AG09319 (cell line): ENCODE results near the gene TCF19.

Experiments
- DNase-seq: peaks from one replicate; pipeline ENCODE4 v3.0.0-alpha.2; 2010; ENCODE audit warnings: low read depth; ENCODE audit errors: extremely low read depth
- TF ChIP-seq, protein P1 (sequence below): IDR thresholded peaks from 2 replicates; pipeline ENCODE4 v1.5.1; 2011; ENCODE audit warnings: low read depth, mild to moderate bottlenecking, inconsistent platforms, low read length, moderate library complexity

Gene TCF19

DNA sequence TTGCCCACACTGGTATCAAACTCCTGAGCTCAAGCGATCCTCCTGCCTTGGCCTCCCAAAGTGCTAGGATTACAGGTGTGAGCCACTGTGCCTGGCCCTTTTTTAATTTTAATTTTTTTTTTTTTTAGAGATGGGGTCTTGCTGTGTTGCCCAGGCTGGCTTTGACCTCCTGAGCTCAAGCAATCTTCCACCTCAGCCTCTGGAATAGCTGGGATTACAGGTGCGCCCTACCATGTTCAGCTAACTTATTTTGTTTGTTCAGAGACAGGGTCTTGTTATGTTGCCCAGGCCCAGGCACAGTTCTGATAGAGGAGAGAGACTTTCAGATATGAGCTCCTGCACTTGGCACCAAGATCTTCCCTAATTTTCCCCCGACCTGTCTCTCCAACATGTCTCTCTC lies 27.6 kb upstream of the TCF19 start:
- DNase-seq, result no peak
- TF ChIP-seq, protein P1, sequence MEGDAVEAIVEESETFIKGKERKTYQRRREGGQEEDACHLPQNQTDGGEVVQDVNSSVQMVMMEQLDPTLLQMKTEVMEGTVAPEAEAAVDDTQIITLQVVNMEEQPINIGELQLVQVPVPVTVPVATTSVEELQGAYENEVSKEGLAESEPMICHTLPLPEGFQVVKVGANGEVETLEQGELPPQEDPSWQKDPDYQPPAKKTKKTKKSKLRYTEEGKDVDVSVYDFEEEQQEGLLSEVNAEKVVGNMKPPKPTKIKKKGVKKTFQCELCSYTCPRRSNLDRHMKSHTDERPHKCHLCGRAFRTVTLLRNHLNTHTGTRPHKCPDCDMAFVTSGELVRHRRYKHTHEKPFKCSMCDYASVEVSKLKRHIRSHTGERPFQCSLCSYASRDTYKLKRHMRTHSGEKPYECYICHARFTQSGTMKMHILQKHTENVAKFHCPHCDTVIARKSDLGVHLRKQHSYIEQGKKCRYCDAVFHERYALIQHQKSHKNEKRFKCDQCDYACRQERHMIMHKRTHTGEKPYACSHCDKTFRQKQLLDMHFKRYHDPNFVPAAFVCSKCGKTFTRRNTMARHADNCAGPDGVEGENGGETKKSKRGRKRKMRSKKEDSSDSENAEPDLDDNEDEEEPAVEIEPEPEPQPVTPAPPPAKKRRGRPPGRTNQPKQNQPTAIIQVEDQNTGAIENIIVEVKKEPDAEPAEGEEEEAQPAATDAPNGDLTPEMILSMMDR, result no peak

DNA sequence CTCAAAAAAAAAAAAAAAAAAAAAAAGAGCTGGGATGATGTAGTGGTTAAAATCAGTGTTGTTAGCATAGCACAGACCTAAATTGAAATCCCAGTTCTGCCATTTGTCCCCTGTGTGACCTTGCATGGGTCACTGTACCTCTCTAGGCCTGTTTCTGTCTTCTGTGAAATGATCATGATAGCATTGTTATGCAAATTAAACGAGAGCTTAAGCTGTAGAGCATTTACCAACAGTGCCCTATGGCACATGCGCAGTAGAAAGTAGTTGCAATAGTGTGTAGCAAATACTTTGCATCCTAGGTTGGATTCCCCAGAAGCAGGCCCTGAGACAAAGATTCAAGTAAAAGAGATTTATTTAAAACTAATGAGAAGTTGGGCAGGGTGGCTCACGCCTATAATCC lies 26.8 kb upstream of the TCF19 start:
- TF ChIP-seq, protein P1, result no peak
- no peak for DNase-seq

DNA sequence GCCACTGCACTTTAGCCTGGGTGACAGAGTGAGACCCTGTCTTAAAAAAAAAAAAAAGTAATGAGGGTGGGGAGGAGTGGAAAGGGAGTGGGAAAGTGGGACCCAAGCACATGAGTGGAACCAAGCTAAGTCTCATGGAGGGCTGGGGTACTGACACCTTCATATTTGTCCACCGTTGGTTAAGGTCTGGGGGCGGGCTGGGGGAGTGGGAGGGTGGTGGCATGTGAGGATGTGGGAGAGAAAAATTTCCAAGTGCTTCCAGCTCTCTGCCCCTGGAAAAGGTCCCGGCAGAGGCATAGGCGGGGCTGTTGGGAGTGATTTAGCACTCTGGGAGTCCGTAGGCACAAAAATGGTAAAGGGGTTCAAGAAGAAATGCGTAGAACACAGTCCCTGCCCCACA lies 25.6 kb upstream of the TCF19 start:
- no peak for DNase-seq
- TF ChIP-seq, protein P1, result no peak

DNA sequence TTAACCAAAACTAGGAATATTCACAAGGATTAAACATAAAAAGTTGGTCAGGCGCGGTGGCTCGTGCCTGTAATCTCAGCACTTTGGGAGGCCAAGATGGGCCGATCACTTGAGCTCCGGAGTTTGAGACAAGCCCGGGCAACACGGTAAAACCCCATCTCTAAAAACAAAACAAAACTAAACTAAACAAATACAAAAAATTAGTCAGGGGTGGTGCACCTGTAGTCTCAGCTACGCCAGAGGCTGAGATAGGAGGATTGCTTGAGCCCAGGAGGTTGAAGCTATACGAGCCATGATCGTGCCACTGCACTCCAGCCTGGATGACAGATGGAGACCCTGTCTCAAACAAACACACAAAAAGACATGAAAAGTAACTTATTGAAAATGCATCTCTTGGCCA lies 22.7 kb upstream of the TCF19 start:
- no peak for DNase-seq
- TF ChIP-seq, protein P1, result no peak

DNA sequence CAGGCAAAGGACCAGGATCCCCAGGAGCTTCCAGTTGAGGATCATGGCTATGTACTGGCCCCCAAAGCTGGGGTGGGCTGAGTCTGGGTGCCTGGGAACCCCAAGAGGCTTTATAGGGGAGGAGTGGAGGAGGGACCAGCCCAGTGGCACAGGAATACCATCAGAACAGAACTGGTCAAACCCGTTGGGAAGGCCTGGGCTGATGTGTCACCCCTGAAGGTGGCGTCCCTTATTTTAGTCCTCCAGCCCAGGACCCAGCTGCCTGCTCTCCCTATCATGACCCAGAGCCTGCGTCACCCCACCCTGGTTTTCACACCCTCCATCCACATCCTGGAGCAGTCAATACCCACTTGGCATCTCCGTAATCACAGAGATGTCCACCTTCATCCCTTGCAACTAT lies 19.4 kb upstream of the TCF19 start, which contains the start of gene PSORS1C2:
Gene PSORS1C2, minus strand, starts transcription at position 85 of the 400 bp plus-strand sequence. Its CDS starts 40 bp downstream, at position 45.
- no peak for DNase-seq
- TF ChIP-seq, protein P1, result no peak

DNA sequence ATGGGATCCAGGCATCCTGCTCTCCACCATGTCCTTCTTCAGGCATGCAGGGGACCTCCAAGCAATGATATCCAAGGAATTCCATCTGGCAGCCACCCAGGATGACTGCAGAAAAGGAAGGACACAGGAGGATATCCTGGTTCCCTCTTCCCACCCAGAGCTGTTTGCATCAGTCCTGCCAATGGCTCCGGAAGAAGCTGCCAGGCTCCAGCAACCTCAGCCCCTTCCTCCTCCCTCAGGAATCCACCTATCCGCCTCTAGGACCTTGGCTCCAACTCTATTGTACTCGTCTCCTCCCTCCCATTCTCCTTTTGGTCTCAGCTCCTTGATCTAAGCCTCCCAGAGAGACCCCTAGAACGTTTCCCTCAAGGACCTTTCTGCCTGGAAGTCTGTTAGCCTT lies 18.8 kb upstream of the TCF19 start:
- no peak for DNase-seq
- TF ChIP-seq, protein P1, result no peak

DNA sequence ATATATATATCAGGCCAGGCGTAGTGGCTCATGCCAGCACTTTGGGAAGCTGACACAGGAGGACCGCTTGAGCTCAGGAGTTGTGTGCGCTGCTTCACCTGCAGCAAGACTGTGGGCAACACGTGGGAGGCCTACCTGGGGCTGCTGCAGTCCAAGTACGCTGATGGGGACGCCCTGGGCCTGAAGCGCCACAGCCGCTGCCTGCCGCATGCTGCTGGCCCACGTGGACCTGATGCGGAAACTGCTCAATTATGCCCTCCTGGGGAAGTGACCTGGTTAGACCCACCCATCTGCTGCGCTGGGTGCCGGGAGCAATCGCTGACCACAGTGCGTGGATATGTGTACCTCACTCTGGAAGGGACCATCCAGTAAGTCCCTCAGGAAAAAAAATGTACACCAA lies 17.7 kb upstream of the TCF19 start:
- TF ChIP-seq, protein P1, result no peak

More for the DNA sequence above, 17.7 kb upstream of the TCF19 start:
- DNase-seq, result no peak
